Activated CD4-positive, alpha-beta T cell treated with anti-CD3 and anti-CD28 coated beads for 24 hours (primary cell): ENCODE results near the gene HMX1.

Source experiments
- DNase-seq, 2 donors: peaks; one replicate each; pipeline ENCODE4 v3.0.0-alpha.2; 2020; ENCODE audit warnings: low read depth in 2 of 2

HMX1 gene

DNA sequence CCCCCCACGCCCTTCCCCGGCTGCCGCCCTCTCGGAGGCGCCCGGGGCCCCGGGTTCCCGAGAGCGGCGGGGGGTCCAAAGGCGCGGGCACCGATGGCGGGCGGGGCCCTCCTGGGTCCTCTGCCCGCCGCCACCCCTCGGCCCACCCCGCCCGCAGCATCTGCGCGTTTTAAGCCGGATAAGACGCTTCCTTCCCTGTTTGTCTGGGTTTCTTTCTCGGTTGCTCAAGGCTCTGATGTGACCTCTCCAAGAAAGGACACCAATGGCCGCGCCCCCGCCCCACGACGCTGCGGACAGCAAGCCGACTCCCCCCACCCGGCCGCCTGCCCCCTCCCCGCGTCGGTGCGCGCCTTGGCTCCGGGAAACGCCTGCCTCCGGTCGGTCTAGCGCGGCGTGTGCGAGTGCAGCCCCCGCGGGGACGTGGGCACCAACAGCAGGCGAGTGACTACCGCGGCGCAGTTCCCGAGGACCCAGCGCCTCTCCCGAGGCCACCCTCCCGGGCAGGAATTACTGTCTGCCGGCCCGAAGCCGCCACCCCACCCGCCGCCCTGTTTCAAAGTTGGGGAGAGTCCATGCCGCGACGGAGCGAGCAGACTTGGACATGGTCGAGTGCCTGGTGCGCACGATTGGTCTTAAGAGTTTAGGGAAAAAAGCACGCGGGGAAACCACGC lies 21.1 kb upstream of the HMX1 start:
- DNase-seq = no peak

DNA sequence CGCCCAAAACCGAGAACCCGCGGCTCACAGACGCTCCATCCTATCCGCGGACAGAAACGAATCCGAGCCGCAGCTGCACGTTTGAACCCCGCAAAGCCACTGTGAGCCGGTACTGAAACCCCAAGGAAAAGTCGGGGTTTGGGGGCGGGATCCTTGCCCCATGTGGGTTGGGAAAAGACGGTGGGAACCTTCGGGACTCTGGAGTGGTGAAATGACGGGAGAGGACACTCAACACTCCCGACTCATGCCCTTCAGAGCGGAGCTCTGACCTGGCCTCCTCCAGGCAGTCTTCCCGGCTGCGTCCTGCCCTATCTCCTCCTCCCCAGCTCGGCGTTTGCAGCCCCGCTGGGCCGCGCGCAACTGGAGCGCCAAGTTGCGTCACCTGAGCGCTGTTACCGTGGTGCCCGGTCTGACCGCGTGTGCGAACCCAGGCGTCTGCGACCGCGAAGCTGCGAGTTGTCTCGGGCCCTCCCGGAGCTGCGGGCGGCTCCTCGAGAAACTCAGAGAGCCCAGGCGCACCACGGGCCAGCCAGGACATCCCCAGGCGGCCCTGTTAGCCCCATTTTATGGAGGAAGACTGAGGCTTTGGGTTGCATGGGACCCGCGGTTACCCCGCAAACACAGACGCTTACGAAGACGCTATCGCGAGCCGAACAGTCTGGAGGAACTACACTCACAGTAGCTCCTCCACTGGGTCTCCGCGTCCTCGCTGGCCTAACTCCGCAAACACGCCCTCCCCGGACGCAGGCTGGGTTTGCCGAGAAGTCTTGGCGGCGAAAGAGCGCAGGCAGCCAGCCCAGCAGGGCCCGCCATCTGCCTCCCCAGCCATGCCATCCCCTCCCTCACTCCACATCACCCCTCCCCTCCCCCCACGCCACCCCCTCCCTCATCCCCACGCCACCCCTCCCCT lies 20.3 kb upstream of the HMX1 start:
- DNase-seq = no peak

DNA sequence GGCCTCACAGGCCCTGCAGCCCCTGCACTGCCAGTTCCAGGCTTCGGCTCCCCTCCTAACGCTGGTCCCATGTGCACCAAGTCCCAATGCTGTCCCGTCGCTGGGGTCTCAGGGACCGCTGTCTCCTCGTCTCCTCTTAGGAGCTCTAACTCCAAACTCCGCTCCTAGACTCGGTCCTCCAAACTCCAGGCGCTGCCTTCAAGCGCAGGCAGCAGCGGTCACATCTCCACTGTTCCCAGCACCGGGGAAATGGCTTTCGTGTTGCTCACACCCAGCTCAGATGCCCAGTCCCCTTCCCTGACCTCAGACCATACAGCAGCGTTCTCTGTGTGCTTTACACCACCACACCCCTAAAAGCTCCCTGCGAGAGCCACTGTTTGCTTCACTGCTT lies 19.6 kb upstream of the HMX1 start:
- no peak for DNase-seq

DNA sequence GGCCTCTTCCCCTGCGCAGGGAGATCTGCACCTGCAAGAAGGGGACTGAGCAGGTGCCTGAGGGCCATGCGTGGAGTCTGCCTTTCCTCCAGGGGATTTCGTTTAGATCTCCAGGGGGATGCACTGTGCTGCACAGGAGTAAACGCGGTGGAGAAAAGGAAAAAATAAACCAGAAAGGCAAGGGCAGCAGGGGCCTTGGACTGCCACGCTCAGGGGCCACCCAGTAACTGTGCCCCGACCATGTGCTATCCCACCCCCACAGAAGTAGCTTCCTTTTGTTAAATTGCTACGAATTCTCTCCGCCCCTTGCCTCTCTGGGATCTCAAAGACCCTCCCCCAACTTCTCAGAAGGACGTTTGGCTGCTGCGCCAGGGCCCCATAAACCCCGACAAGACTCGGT lies 17.2 kb upstream of the HMX1 start:
- no peak for DNase-seq

DNA sequence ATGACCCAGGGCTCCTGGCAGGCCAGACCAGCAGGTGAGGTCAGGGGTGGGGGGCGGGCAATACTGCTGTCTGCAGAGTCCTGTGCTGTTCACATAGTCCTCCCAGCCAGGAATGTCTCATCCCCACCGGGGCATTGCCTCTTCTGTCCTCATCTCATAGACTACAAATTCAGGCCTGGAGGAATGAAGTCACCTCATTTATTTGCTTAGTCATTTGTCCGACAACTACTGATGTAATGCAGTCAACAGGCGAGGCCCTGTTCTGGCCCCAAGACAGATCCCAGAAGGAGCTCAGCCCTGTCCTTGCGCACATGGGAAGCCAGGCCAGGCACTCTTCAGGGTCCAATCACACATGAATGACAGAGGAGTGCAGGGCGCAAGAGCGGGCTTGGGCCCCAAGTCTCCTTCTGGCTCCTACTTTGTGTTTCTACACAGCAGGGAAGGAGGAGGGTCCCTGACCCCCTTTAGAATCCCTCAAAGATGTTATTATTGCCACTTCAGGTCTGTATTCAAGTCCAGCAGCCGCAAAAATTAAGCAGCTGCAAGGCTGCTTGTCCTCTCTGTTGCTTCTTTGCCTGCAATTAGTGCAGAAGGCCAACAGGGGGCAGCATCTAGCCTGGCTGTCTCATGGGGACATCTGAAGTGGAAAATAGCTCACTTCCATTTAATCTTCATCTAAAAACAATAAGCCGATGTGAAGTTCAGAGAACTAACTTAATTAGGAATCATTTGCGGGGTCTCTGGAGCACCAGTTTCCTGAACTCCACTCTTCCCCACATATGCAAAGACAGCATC lies 15.2 kb upstream of the HMX1 start:
- DNase-seq = no peak

DNA sequence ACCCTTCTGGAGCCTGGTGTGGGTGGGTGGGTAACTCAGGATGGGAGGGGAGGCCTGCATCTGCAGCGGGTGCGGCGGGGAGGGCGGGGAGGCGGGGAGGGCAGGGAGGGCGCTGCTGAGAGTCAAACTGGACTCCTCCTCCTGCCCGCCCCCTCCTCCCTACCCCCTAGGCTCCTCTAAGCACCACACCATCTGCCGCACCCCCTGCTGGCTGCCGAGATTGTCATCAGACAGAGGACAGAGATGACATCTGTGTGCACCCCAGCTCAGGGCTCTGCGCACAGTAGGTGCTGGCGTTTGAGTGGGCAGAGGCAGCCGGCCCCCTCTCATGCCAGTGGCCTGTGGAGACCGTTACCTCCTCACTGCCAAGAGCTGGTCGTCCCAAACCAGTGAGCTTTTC lies 10.6 kb upstream of the HMX1 start:
- no peak for DNase-seq

DNA sequence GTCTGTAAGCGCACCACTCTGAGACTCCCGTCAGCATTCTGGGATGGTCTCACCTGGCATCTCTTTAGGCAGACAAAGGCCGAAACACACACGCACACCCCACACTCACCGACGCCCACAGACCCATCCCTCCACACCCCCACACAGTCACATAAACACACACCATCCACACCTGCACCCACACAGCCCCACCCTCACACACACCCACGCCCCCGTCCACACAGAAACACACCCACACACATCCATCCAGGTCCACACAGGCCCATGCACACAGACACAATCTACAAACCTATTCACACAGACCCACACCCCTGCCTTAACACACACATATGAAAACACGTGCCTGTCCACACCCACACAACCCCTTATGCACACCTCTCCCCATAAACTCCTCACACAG lies 9.2 kb upstream of the HMX1 start:
- no peak for DNase-seq

DNA sequence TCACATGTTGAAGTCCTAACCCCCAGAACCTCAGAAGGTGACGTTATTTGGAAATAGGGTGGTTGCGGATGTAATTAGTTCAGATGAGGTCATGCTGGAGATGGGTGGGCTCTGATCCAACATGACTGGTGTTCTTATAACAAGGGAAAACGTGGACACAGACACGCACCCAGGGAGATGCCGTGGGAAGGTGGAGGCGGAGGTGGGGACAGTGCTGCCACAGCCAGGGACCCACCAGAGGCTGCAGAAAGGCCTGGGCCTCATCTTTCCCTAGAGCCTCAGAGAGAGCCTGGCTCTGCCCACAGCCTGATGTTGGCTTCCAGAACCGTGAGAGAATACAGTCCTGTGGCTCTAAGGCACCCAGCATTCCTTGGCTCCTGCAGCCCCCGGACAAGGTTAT lies 7.9 kb upstream of the HMX1 start:
- DNase-seq = no peak

DNA sequence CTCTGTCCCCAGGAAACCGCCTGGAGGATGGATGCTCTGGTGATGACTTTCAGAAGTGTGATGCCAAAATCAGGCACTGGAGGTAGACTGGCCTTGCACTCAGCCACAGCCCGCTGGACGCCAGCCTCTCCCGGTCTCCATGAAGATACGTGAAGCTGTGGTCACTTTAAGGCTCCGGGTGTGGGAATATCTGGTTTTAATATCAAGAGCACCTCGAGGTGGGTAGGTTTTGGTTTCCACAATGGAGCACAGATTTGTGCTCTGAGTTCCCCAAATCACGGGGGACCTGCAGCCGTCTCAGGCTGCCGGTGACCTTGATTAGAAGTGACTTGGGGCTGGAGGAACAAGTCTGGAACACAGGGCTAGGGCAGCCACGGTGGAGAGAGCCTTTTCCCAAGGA lies 6.8 kb upstream of the HMX1 start:
- DNase-seq = no peak

DNA sequence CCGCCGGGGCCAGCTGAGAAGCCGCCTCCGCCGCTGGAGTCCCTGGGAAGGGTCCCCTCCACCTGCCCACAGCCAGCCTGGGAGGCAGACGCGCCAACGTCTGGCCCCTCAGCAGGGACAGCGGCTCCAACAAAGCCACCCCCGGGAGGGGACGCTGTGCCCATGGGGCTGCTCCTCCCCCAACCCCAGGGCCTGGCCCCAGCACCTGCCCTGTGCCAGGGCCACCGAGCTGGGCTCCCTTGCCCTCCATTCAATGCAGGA lies 6.1 kb upstream of the HMX1 start:
- no peak for DNase-seq

DNA sequence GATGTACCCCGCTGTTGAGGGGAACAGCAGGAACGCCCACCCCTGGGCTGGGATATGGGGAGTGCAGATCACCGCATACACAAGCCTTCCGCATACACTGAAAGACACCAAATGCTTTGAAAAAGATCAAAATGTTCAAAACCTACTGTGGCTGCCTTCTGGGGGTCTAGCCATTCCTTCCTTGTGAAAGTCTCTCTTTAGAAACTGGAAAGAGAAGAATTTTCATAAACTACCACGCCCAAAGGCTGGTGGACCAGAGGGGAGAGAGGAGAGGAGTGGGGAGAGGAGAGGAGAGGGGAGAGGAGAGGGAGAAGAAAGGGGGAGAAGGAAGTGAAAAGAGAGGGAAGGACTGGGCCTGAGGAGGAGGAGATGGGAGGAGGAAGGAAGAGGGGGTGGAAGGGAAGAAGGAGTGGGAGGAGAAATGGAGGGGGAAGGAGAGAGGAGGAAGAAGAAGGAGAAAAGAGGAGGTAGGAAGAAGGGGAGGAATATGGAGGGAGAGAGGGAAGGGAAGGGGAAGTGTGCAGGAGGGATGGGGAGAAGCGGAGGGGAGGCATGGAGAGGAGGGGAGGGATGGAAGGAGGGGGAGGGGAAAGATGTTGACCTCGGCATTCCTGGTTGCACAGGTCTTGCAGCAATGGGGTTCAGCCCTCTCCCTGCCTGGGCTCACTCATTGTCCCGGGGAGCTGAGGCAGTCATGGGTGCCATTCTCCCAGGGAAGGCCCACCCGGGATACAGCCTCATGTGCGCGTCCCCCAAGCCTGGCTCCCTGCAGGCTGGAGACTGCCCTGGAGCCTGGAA lies 5.5 kb upstream of the HMX1 start:
- no peak for DNase-seq

DNA sequence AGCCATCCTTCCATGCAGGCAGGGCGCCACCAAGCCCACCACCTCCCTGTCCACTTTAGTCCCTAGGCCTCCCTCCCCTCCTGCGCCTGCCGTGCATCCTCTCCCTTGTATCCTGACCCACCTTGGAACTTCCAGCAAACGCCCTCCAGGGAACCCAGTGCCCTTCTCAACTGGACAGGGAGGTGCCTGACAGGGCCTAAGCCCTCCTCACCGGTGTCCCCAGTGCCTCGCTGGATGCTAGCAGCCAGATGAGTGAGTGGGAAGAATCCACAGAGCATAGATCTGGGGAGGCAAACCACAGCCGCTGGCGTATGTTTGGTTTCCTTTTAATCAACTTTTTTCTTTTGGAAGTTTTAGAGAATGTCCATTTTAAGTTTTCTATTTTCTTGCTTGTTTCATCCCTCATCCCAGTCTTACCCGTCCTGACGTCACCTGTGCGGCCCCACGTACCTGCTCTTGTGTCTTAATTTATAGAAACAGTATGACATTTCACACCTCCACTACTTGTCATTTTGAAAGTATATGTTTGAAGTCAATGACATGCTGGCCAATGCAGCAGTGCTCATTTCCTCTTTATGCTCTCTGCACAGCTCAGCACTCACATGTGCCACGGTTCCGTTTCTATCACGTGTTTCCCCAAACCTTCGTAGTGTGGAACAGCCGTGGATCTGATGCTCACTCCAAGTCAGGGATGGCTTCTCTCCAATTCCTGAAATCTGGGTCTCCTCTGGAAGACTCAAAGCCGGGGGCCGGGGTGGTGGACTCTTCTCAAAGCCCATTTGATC lies 3.4 kb upstream of the HMX1 start:
- DNase-seq = no peak

DNA sequence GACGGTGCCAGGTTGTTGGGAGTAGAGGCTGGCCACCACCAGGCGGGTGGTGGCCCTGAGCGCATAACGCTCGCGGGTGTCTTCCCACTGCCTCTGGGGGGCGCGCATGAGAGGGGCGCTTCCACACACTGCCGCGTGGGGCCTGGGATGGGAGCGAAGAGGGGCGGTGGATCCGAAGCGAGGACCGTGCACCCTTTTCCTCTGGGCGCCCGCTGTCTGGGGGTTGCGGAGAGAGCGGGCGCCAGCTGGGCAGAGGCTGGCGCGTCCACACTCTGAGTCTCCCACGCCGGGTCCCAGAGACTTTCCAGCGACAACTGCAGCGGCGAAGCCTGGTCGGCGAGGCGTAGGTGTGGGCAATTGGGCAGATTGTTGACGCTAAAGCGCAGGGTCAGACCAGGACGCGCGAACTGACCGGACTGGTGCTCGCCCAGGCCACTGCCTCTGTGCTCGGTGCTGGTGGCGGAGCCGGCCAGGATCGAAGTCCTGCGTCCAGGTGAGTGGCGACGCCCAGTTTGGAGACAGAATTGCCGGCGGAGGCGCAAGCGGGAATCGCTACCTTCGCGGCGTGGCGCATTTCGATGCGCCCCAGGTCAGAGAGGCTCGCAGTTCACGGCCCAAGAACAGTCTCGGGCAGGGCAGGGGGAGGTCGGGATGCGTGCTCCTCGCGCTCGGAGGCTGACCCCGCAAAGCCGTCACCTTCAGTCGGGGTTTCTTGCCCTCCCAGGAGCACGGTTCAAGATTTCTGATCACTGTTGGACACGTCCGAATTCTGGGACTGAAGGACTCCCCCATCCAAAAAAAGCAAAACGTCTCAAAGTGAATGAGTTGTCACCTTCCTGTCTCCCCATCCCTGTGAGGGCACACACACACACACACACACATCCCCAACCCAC lies 2.6 kb upstream of the HMX1 start:
- DNase-seq = no peak

DNA sequence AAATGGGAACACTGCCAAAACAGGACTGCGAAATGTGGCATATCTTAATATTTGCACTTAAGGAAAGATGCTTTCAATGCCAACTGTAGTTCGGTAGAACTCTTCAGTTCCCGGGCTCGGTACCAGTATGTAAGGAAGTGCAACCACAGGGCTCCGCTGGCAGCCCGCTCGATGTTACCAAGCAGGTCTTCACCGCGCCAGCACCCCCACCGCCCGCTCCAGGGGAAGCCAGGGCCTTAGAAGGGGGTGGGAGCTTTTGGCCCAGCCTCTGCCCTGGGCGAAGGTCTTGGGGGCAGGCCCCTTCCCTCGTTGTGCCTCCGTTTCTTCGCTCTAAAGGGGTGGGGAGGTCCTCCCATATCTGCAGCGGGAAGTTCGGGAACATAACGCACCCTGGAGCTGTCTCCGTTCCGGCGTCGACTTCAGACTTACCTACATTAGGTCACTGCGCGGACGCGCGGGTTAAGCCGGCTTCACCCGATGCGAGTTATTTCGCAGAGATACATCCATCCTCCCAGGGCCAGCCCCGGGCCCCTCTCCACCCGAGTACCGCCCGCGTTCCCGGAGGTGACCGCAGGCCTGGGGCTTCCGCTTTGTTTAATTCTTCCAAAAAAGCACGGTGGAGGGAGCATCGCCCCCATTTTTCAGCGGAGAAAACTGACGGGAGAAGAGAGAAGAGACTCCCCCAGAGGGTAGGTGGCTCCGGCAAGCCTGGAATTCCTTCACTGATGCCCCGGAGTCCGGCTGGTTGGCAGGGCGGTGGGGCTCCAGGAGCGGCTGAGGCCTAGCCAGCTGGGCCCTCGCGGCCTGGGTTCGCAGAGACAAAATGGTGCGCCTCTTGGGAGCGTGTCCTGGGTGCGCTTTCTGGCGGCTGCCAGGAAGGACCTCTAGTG lies 1.0 kb upstream of the HMX1 start:
- DNase-seq = no peak

DNA sequence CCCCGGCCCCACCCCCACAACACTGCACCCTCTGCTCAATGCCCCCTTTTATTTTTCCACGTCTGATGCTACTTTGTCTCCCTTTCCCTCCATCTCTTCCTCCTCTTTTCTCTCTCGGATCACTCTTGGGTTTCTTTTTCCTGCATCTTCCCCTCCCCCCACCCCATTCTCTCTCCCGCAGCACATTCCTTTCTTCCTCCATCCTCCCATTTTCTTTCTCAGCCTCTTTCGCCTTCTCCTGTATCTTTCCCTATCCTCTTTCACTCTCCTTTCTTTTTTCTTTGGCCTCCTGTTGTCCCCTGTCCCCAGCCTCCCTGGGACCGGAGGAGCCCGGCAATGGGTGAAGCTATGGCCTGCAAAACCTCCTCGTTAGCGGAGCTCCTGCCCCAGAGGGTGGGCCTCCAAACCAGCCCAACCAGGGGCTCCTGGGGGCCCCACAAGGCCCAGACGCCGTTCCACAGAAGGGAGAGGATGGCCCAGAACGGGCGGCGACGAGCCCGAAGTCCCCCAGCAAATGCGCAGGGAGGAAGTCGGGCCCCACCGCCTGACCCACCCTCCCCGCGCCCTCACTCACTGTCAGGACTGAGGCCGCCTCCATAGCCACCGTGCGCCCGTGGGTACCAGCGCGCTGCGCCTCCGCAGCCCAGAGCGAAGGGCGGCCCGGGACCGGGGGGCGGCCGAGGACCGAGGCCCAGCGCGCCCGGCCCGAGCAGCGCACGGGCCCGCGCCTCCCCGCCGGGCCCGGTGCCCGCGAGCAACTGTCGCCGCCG lies 807 bp downstream of the HMX1 start:
- DNase-seq = no peak

DNA sequence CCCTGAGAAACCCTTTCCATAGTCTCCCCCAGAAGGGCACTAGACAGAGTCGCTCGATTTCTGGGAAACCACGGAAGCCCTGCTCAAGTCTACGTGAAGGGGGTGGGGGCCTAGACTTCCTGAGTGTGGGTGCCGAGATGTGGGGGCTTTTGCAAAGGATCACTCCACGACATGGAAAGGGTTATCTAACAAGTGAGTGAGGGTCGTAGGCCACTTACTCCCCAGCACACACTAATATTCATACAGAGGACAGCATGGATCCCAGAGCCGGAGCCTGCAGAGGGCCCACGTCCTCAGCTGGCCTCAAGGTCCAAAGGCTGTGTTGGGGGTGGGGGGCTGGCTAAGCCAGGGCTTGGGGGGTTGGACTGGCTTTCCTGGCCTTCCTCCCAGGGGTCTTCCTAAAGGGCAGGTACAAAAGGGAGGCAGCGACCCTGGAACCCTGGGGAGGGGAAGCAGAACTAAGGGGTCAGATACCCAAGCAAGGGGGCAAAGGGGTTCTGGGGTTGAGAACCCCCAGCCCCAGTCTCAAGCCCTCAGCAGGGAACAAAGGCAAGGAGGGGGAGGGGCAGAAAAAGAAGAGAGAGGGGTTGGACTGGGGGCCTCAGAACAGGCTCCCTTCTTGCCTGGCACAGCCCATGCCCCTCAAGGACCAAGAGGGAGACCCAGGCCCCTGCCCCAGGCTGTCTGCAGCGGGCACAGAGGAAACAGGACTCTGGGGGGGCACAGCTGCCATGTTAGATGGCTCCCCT lies 1.6 kb downstream of the HMX1 start:
- no peak for DNase-seq

DNA sequence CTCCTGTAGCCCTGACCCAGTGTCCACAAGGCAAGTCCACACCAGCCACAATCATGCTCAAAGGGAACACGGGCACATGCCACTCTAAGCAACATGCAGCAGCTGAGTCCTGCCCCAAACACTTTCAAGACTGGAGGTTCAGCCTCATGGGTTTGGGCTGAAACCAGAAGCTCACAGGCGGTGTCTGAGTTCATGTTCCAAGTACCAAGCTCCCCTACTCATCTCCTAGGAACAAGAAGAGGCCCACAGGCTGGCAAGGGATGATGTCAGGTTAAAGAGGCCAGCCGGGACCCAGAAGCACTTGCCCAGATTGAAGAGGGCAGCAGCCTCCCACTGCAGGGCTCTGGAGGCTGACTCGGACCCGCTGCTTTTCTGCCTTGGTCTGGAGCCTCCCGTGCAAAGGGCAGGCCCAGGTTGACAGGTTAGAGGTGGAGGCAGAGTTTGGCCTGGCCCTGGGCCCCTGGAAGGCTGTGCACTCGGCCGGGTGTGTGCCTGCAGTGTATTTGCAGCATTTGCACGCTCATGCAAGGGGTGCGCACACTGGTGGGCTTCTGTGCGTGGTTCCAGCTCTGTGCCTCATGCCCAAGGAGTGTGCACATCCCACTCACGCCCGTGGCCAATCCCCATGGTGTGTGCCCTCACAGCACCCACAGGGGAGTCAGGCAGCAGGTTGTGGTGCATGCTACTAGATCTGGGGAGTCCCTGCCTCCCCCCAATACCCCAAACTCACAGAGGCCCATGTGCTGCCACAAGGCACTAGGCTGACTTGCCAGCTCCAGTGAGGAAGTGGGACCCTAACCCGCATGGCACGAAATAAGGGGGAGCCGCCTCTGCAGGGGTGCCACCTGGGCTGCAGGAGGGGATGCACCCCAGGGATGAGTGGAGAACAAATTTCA lies 2.4 kb downstream of the HMX1 start:
- DNase-seq = no peak
